Measurements from ENCODE around the gene GALNT14. TPM values are rescaled to one million over a fixed set of nuclear protein-coding genes. Genes with fewer than 3 reads are reported as not detected.

GALNT14 gene
- total RNA-seq, 2 experiments from 2014 or later: 0.48 to 0.83 TPM

DNA sequence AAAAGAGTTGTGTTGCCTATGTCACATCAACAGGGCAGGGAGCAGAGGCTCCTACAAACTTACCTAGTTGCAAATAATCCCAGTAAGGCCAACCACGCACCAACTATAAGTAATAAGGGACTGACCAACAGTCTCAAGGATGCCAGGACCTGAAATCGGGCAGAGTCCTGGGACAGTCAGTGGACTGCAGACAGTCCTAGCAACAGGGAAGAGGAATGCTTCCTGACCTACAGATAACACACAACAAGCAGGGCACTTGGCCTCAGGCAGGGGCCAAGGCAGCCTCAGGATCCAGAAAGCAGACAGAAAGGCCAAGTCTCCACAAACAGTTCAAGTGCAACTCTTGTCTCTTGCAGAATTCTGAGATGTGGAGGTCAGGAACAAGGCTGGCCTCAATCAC, 56.2 kb downstream of the GALNT14 start:
- no peak overlapping the region for H3K27ac Mint-ChIP-seq
- DNase-seq (no peak), ATAC-seq (no peak)
- no peak overlapping the region for H3K4me3 Mint-ChIP-seq
- CTCF ChIA-PET: no interaction called here
- H3K9me3 Mint-ChIP-seq (ENCODE audit: low read depth): no peaks in the 10 kb centered on the region
- H3K27me3 Mint-ChIP-seq: no peaks in the 10 kb centered on the region
- H3K36me3 Mint-ChIP-seq (ENCODE audit: low read depth): no peaks in the 10 kb centered on the region
- intact Hi-C loops (cut with DNase I, micrococcal nuclease): no loop called here
- H3K4me1 Mint-ChIP-seq: no peaks in the 10 kb centered on the region
- POLR2A ChIA-PET: no interaction called here

DNA sequence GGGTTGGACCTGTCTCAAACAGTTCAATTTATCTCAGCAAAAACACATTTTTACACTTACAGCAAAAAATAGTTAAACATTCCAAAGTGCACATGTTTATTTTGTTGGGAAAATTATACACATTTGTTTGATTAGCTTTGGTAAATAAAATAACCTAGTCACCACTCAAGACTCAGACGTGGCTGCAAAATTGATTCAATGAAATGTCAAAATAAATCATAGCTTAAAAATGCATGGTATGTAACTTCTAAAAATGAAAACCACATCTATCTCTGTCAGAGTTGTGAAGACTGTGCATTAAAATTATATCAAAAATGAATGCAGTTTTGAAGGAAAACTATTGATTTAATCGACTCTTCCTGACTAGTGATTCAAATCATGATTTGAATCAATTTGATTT, 56.7 kb downstream of the GALNT14 start:
- Mint-ChIP-seq H3K27ac (no peak overlapping the region), H3K4me3 (no peak overlapping the region), H3K4me1 (no peaks in the 10 kb centered on the region), H3K27me3 (no peaks in the 10 kb centered on the region), H3K36me3 (ENCODE audit: low read depth) (no peaks in the 10 kb centered on the region), H3K9me3 (ENCODE audit: low read depth) (no peaks in the 10 kb centered on the region)
- ChIA-PET POLR2A (no interaction called here), CTCF (interaction anchor here (0.5 to 1.2 kb wide), 2 partner anchors 203 to 370 kb away, joined by 3 to 4 read pairs; no protein-coding TSS in a partner anchor)
- intact Hi-C loops (cut with DNase I, micrococcal nuclease): no loop called here
- DNase-seq (no peak), ATAC-seq (no peak)

DNA sequence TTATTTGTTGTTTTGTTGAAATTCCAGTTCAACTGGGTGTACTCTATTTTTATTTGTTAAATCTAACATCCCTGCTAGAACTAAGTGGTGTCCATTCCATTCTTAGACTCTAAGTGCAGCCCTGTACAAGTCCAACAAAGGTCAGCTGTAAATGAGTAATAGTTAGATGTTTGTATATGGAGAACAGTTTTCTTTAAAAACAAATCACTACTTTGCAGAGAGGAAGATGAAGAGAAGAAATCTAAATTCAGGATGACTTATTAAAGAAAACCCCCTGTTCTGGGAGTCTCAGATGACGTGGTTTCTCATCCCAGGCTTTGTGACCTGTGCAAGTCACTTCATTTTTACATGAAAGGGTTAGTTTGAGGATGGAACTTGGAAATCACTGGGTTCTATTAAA, 57.9 kb downstream of the GALNT14 start:
- intact Hi-C loops (cut with DNase I, micrococcal nuclease): no loop called here
- no peaks in the 10 kb centered on the region for H3K9me3 Mint-ChIP-seq (ENCODE audit: low read depth)
- H3K4me3 Mint-ChIP-seq: no peak overlapping the region
- ATAC-seq (no peak), DNase-seq (no peak)
- H3K27ac Mint-ChIP-seq: no peak overlapping the region
- H3K27me3 Mint-ChIP-seq: no peaks in the 10 kb centered on the region
- POLR2A ChIA-PET: no interaction called here
- CTCF ChIA-PET: interaction anchor here (0.7 to 1.2 kb wide), 2 partner anchors 34 to 369 kb away, joined by 3 read pairs; no protein-coding TSS in a partner anchor
- H3K36me3 Mint-ChIP-seq (ENCODE audit: low read depth): no peaks in the 10 kb centered on the region
- H3K4me1 Mint-ChIP-seq: no peaks in the 10 kb centered on the region

DNA sequence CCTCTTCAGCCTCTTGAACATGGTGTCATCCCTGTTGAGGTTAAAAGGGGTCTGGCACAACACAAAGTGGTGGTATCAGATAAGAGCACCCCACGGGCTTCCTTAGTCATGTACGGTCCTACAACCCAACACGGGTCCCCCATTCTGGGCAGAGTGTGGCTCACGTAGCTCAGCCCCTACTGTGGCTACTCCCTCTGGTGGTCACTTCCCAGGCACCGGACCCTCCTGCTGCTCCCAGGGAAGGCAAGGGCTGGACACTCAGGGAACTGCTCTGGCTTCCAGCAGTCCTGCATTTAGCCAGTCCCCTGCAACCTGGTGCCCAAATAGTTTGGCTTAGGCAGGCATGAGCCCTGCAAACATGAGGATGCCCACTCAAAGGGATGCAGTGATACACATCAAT, 58.6 kb downstream of the GALNT14 start:
- ChIA-PET POLR2A (no interaction called here), CTCF (interaction anchor here (0.7 kb wide), 1 partner anchor 35 kb away, joined by 3 read pairs; no protein-coding TSS in a partner anchor)
- DNase-seq (no peak), ATAC-seq (no peak)
- intact Hi-C loops (cut with DNase I, micrococcal nuclease): no loop called here
- no peaks in the 10 kb centered on the region for H3K27me3 Mint-ChIP-seq
- no peak overlapping the region for H3K27ac Mint-ChIP-seq
- H3K4me1 Mint-ChIP-seq: no peaks in the 10 kb centered on the region
- H3K4me3 Mint-ChIP-seq: no peak overlapping the region
- no peaks in the 10 kb centered on the region for H3K9me3 Mint-ChIP-seq (ENCODE audit: low read depth)
- H3K36me3 Mint-ChIP-seq (ENCODE audit: low read depth): no peaks in the 10 kb centered on the region

DNA sequence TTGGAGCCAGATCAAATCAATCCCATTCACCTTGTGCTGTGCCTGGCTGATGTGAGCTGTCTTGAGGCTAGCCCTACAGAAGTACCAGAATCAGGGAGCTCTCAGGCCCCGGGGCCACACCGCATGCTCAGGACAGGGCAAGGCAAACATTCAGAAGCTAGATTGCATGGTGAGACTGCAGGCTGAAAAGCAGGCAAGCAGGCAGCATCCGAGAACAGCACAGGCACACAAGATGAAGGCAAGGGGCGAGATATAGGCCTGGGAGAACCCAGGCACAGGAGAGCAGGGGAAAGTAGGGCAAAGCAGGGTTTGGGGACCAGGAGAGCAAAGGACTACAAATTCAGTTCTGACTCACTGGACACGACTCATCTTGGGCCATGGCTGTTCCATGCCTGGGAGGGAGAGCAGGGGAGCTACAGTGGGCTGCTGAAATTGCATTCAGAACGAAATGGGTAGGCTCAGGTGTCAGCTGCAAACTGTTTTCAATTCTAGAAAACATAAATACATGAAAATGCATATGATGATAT, 59.6 kb downstream of the GALNT14 start:
- H3K27ac Mint-ChIP-seq: no peak overlapping the region
- no peaks in the 10 kb centered on the region for H3K27me3 Mint-ChIP-seq
- no peak overlapping the region for H3K4me3 Mint-ChIP-seq
- H3K36me3 Mint-ChIP-seq (ENCODE audit: low read depth): no peaks in the 10 kb centered on the region
- no peaks in the 10 kb centered on the region for H3K4me1 Mint-ChIP-seq
- intact Hi-C loops (cut with DNase I, micrococcal nuclease): no loop called here
- no peak for DNase-seq
- POLR2A ChIA-PET: no interaction called here
- H3K9me3 Mint-ChIP-seq (ENCODE audit: low read depth): no peaks in the 10 kb centered on the region
- CTCF ChIA-PET: interaction anchor here (1.1 to 1.2 kb wide), 2 partner anchors 41 to 367 kb away, joined by 3 to 5 read pairs; no protein-coding TSS in a partner anchor
- no peak for ATAC-seq

DNA sequence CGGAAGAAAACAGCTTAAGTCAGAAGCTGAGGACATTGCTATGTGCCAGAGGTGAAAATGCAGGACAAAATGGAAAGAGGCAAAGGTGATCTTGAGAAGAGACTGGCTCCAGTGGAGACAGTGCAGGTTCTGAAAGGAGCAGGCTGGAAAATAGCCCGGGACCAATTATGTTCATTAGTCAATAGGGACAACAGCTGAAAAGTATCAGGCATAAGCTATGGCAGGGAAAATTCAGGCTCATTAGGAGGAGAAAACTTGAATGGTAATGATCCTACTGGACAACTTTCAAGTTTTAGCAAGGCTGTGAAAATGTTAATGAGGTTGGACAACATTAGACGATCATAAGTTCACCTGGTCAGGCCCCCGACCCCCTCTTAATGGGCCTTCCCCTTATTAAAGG, 60.2 kb downstream of the GALNT14 start:
- CTCF ChIA-PET: interaction anchor here (0.6 to 1.2 kb wide), 2 partner anchors 41 to 256 kb away, joined by 4 to 5 read pairs; no protein-coding TSS in a partner anchor
- Mint-ChIP-seq H3K36me3 (ENCODE audit: low read depth) (no peaks in the 10 kb centered on the region), H3K4me3 (no peak overlapping the region), H3K27ac (no peak overlapping the region), H3K27me3 (no peaks in the 10 kb centered on the region), H3K4me1 (no peaks in the 10 kb centered on the region), H3K9me3 (ENCODE audit: low read depth) (no peaks in the 10 kb centered on the region)
- intact Hi-C loops (cut with DNase I, micrococcal nuclease): no loop called here
- ATAC-seq (no peak), DNase-seq (no peak)
- POLR2A ChIA-PET: no interaction called here

DNA sequence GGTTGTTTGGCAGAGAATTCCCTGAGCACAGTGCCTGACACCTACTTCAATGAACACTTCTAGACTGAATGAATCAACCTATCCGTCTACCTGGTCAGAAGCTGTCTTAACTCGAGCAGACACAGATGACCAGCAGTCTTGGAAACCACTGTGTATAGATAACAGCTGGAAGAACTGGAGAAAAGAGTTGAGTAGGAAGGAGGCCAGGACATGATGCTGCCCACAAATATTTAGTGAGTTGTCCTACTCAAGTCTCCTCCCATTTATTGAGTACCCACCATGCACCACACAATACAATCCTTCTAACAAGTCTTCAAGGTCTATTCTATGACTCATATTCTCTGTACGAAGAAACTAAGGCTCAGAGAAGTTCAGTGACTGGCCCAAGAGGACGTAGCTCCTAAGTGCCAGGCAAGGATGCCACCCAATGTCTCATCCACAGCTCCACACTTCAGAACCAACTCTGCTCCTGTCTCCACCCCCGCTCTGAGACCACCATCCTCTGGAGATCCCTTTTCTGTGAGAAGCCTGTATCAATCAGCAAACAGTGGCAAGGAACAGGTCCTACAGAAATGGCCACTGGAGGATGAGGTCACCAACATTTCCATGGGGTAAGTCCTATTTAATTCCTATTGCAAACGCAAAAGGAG, 62.2 kb downstream of the GALNT14 start:
- no peaks in the 10 kb centered on the region for H3K4me1 Mint-ChIP-seq
- no peak for ATAC-seq
- CTCF ChIA-PET: no interaction called here
- H3K36me3 Mint-ChIP-seq (ENCODE audit: low read depth): no peaks in the 10 kb centered on the region
- H3K4me3 Mint-ChIP-seq: no peak overlapping the region
- POLR2A ChIA-PET: no interaction called here
- H3K27ac Mint-ChIP-seq: no peak overlapping the region
- no peaks in the 10 kb centered on the region for H3K27me3 Mint-ChIP-seq
- DNase-seq: no peak
- H3K9me3 Mint-ChIP-seq (ENCODE audit: low read depth): no peaks in the 10 kb centered on the region
- intact Hi-C loops (cut with DNase I, micrococcal nuclease): no loop called here

DNA sequence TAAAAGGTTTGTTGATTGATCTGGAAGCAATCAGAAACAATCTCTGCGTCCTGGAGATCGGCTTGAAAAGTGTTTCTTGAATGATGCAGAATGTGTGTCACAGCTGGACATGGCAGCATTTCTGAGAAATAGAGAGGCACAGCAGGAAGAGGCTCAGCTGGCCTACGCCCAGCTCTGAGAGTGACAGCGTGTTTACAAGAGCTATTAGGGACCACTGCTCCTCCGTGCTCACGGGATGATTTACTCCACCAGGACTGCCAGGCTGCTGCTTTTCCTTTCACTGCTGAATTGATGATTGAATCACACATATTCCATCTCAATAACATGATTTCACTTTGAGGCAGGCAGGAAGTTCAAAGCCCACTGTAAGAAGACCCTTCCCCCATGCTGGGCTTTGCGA, 62.8 kb downstream of the GALNT14 start:
- H3K9me3 Mint-ChIP-seq (ENCODE audit: low read depth): no peaks in the 10 kb centered on the region
- ATAC-seq (no peak), DNase-seq (no peak)
- intact Hi-C loops (cut with DNase I, micrococcal nuclease): no loop called here
- no peak overlapping the region for H3K27ac Mint-ChIP-seq
- CTCF ChIA-PET: no interaction called here
- no peaks in the 10 kb centered on the region for H3K27me3 Mint-ChIP-seq
- no peak overlapping the region for H3K4me3 Mint-ChIP-seq
- no peaks in the 10 kb centered on the region for H3K36me3 Mint-ChIP-seq (ENCODE audit: low read depth)
- no peaks in the 10 kb centered on the region for H3K4me1 Mint-ChIP-seq
- POLR2A ChIA-PET: no interaction called here

DNA sequence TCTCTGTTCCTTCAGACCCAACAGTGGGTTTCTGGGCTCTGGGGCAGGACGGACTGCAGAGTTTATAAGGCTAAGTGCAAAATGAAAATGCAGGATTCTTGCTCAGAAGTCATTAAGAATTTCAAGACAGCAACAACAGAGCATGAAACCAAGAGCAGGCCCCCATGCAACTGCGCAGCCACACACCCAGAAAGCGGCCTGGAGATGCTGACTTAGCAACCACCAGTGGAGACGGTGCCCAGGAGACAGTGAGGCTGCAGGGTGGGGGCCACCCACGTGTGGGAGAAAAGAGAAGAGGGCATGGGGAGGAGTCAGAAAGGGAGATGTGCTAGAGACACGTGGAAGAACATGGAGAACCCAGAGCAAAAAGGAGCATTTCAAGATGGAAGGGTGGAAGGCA, 66.5 kb downstream of the GALNT14 start:
- Mint-ChIP-seq H3K27me3 (no peaks in the 10 kb centered on the region), H3K27ac (no peak overlapping the region), H3K4me1 (no peaks in the 10 kb centered on the region), H3K9me3 (ENCODE audit: low read depth) (no peaks in the 10 kb centered on the region), H3K4me3 (no peak overlapping the region), H3K36me3 (ENCODE audit: low read depth) (no peaks in the 10 kb centered on the region)
- ChIA-PET POLR2A (no interaction called here), CTCF (interaction anchor here (0.6 kb wide), 1 partner anchor 98 kb away, joined by 3 read pairs; no protein-coding TSS in a partner anchor)
- intact Hi-C loops (cut with DNase I, micrococcal nuclease): no loop called here
- no peak for DNase-seq
- ATAC-seq: no peak

DNA sequence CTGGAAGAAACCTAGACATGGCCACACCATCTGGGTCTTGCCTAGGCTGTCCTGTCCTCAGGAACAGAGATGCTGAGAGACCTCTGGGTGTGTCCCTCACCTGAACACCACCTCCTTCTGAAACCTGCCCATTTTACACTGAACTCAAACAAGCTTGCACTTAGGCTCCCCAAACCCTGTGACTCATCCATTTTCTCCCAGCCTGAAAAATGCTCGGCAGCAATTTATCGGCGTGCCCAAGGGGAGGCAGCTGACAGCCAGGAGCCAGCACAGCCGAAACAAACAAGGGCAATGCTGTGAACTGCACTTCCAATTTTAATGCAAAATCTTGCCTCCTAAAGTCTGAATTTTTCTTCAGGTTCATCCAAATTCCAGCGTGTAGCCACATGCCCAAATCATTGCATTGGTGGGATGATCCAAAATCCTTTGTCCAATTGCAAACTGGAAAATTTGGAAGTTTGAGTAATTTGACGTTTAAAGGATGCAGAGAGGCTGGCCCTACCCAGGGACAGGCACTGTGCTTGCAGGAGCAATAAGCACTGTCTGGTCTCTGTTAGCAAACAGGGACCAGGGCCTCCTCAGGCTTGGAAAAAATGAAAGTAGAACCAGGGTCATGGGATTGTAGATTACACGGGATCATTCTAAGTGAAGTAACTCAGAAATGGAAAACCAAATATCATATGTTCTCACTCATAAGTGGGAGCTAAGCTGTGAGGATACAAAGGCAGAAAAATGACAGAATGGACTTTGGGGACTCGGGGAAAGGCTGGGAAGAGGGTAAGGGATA, 67.7 kb downstream of the GALNT14 start:
- DNase-seq: no peak
- H3K4me1 Mint-ChIP-seq: no peaks in the 10 kb centered on the region
- CTCF ChIA-PET: no interaction called here
- no peaks in the 10 kb centered on the region for H3K27me3 Mint-ChIP-seq
- H3K9me3 Mint-ChIP-seq (ENCODE audit: low read depth): no peaks in the 10 kb centered on the region
- POLR2A ChIA-PET: no interaction called here
- H3K36me3 Mint-ChIP-seq (ENCODE audit: low read depth): no peaks in the 10 kb centered on the region
- intact Hi-C loops (cut with DNase I, micrococcal nuclease): no loop called here
- no peak for ATAC-seq
- no peak overlapping the region for H3K27ac Mint-ChIP-seq
- no peak overlapping the region for H3K4me3 Mint-ChIP-seq

DNA sequence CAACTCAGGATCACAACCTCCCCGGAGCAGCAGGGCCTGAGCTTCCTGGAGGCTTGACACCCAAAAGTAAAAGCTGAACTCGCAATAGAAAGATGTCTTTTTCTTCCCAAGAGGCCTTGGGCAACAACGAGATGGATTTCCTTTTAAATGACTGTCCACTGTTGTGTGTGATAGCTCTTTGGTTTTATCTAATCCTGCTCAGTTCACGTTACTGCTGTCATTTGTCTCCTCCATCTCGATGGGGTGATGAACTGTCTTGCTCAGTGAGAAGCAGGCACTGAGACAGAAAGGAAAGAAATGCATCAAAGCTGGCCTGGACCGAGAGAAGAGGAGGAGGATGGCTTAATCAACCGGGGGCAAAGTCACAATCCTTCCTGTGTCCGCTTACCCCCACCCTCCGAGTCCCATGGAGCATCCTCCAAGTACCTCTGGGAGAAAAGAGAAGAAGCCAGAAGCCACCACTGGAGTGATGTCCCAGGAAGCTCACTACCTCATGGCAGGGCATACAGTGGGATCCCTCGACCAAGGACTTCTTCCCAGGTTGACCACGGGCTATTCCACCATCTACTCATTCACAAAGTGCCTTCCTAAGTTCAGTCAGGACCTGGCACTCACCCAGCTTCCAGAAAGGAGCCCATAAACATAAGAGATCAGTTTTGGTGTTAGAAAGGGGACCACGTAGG, 68.5 kb downstream of the GALNT14 start:
- Mint-ChIP-seq H3K4me3 (no peak overlapping the region), H3K9me3 (ENCODE audit: low read depth) (no peaks in the 10 kb centered on the region), H3K27me3 (no peaks in the 10 kb centered on the region), H3K27ac (no peak overlapping the region), H3K36me3 (ENCODE audit: low read depth) (no peaks in the 10 kb centered on the region), H3K4me1 (no peaks in the 10 kb centered on the region)
- CTCF ChIA-PET: no interaction called here
- intact Hi-C loops (cut with DNase I, micrococcal nuclease): no loop called here
- ATAC-seq: no peak
- POLR2A ChIA-PET: no interaction called here
- DNase-seq: no peak

DNA sequence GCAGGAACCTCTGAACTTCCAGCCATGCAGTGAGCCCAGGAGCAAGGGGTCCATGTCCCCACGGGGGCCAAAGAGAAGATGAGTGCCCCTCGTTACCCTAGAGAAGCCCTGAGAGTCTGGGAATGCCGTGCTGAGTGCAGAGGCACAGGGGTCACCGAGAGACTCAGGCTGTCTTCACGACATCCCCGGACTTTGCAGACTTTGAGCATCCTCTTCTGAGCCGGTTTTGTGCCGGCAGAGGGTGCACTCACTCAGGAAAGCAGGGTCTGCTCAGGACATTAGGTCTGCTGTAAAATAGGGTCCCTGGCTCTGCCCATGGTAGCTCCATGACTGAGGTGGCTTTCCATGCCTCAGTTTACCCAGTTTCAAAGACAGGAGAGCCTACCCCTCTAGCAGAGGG, 71.0 kb downstream of the GALNT14 start:
- H3K9me3 Mint-ChIP-seq (ENCODE audit: low read depth): no peaks in the 10 kb centered on the region
- H3K4me1 Mint-ChIP-seq: no peaks in the 10 kb centered on the region
- peaks cover 2% of the 10 kb centered on the region for H3K27me3 Mint-ChIP-seq
- no peak overlapping the region for H3K27ac Mint-ChIP-seq
- no peaks in the 10 kb centered on the region for H3K36me3 Mint-ChIP-seq (ENCODE audit: low read depth)
- no peak overlapping the region for H3K4me3 Mint-ChIP-seq
- POLR2A ChIA-PET: no interaction called here
- CTCF ChIA-PET: no interaction called here
- no peak for ATAC-seq
- DNase-seq: no peak
- intact Hi-C loops (cut with DNase I, micrococcal nuclease): no loop called here
